GM04504 (cell line): ENCODE data around the gene ANGPTL4.

Source experiments
- DNase-seq: peaks from one replicate; pipeline ENCODE4 v3.0.0-alpha.2; 2012; ENCODE audit warnings: low read depth

Gene ANGPTL4

DNA sequence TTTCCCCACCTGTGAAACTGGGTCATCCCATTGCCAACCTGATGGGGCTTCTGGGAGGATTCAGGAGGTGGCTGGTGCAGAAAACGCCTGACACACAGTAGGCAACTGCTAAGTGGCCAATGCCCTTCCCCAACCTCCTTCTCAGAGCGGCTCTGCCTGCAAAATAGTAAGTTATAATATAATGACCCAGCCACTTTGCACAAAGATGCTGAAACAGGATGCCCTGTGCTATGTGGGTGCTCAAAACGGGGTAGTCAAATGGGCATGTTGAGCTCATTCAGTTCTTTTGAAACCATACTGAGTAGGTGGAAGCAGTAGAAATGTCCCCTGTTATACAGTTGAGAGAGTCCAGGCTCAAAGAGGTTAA, 49.7 kb downstream of the ANGPTL4 start:
- DNase-seq: no peak

- DNase-seq: no peak
These were observed 52.8 kb downstream of the ANGPTL4 start for GRCh38 chr19:8416796-8417195.

- no peak for DNase-seq
These were observed 57.8 kb downstream of the ANGPTL4 start for GRCh38 chr19:8421484-8422461.

DNA sequence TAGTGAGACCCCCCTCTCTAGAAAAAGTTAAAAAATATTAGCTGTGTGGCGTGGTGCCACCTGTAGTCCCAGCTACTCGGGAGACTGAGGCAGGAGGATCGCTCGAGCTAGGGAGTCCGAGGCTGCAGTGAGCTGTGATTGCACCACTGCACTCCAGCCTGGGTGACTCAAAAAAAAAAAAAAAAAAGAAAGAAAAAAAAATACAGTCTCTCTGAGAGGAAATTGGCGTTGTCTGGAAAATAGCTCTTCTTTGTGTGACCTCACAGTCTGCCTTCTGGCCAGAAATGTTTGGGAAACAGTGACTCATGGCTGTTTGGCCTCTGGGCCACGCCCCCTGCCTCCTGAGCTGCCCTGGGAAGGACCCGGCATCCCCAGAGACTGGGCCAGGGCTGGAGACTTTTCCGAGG, 59.9 kb downstream of the ANGPTL4 start:
- peak; percentile 97 for DNase-seq
